ENCODE measurements around the gene NRG2. TPM values are rescaled to one million over a fixed set of nuclear protein-coding genes. Genes with fewer than 3 reads are reported as not detected.

The NRG2 gene
- total and polyA plus RNA-seq, 2 of the 4 experiments (the other 2 are of a cell fraction): 0.18 TPM; not detected in 1

- H3K27me3 ChIP-seq (ENCODE audit: control insufficient read depth, insufficient read depth, low read length): peaks cover 50% of the 10 kb centered on the region
- H2AFZ ChIP-seq (replicated peaks; ENCODE audit: low read length, poor library complexity): no peak overlapping the region
- no peak overlapping the region for H2BK20ac ChIP-seq (ENCODE audit: low read depth, low read length)
- H3K9me1 ChIP-seq (ENCODE audit: insufficient read depth, low read length): no peaks in the 10 kb centered on the region
- H2BK5ac ChIP-seq (ENCODE audit: low read depth, low read length, poor library complexity, severe bottlenecking): no peak overlapping the region
- no peak overlapping the region for H4K8ac ChIP-seq (ENCODE audit: low read depth in 2 of 2, low read length in 2 of 2)
- ChIA-PET POLR2A (ENCODE audit: unreplicated experiment) (no interaction called here), CTCF (no interaction called here)
- H2BK120ac ChIP-seq (ENCODE audit: low read depth, low read length): no peak overlapping the region
- no peak overlapping the region for H2AK5ac ChIP-seq (ENCODE audit: low read depth, low read length)
- WGBS, 2 experiments (ENCODE audit: extremely low coverage in 2 of 2, insufficient read length in 1 of 2): no CpG with 5 or more reads among the region's 1 CpG
- dilution Hi-C loops (cut with HindIII; ENCODE audit: low sequenced_read_pairs, unreplicated experiment) (no loop called here), intact Hi-C loops (cut with micrococcal nuclease) (no loop called here), in situ Hi-C loops (cut with MboI; ENCODE audit: low sequenced_read_pairs) (no loop called here)
- H2BK15ac ChIP-seq (ENCODE audit: low read depth, low read length): no peak overlapping the region
- no peak overlapping the region for H3K4me2 ChIP-seq (ENCODE audit: low read depth, low read length)
- no peaks in the 10 kb centered on the region for H4K20me1 ChIP-seq (ENCODE audit: insufficient read depth, low read length)
- H3K36me3 ChIP-seq (ENCODE audit: control insufficient read depth, insufficient read depth, low read length): no peaks in the 10 kb centered on the region
- H4K91ac ChIP-seq (ENCODE audit: insufficient read depth, low read depth, low read length): no peak overlapping the region
- no TSS peak for BruUV-seq (replicated peaks)
- ATAC-seq (ENCODE audit: low read depth) (no peak), DNase-seq (no peak)
- H3K14ac ChIP-seq (replicated peaks; ENCODE audit: low read depth, low read length): no peak overlapping the region
- H3K4me1 ChIP-seq (ENCODE audit: control insufficient read depth, insufficient read depth, low read length): no peaks in the 10 kb centered on the region
- no peak for TF ChIP-seq NFE2L2 (IDR thresholded peaks at IDR 0.05; ENCODE audit: low read depth, low read length)
- no peak for TF ChIP-seq MXI1 (IDR thresholded peaks at IDR 0.05; ENCODE audit: borderline replicate concordance, low read depth, low read length)
- TF ChIP-seq MAZ (IDR thresholded peaks at IDR 0.05; ENCODE audit: borderline replicate concordance, low read depth, low read length): no peak
- no peak for TF ChIP-seq CHD1 (IDR thresholded peaks at IDR 0.05; ENCODE audit: low read depth, low read length)
- no peak for TF ChIP-seq MAFK (IDR thresholded peaks at IDR 0.05; ENCODE audit: low read depth, low read length)
- TF ChIP-seq CTCF (conservative IDR thresholded peaks at IDR 0.05; ENCODE audit: low read depth, low read length): no peak
- TF ChIP-seq SMC3 (IDR thresholded peaks at IDR 0.05; ENCODE audit: low read depth, low read length): no peak
- no peak for TF ChIP-seq BHLHE40 (IDR thresholded peaks at IDR 0.05; ENCODE audit: low read depth, low read length)
- no peak overlapping the region for H3K18ac ChIP-seq (ENCODE audit: low read depth, low read length)
- H3K56ac ChIP-seq (ENCODE audit: extremely low read depth, insufficient read depth, low read length): no peak overlapping the region
- no peak overlapping the region for H3K4me3 ChIP-seq (ENCODE audit: insufficient read depth, low read depth, low read length)
- H2AK9ac ChIP-seq (replicated peaks; ENCODE audit: low read depth, low read length, poor library complexity): no peak overlapping the region
- no peak overlapping the region for H4K5ac ChIP-seq (ENCODE audit: low read depth, low read length)
- no peaks in the 10 kb centered on the region for H3K9me3 ChIP-seq (ENCODE audit: control insufficient read depth, insufficient read depth, low read length)
- H3K23ac ChIP-seq (ENCODE audit: low read depth, low read length): no peak overlapping the region
- H3K9ac ChIP-seq (ENCODE audit: low read depth, low read length): no peak overlapping the region
- H3K4ac ChIP-seq (ENCODE audit: low read depth, low read length): no peak overlapping the region
- H3K27ac ChIP-seq (ENCODE audit: insufficient read depth, low read length): no peak overlapping the region
- H3K79me1 ChIP-seq (ENCODE audit: low read depth in 1 of 2, low read length in 2 of 2): no peaks in the 10 kb centered on the region
These were observed 80.7 kb downstream of the NRG2 start for GRCh38 chr5:139962445-139962844.

All from IMR-90 (cell line).